ENCODE measurements around the gene NFILZ.
A peak's percentile ranks its signal among the peaks of the same experiment; 100 is the strongest.
"Not testable (repeated sequence)": the region's sequence is repeated elsewhere in the genome, so short reads cannot be mapped to it uniquely, and the experiment has no call there.

Gene NFILZ

GRCh38 chr19:8611877-8612806 is 18.3 kb upstream of the NFILZ start:
- DNase-seq (ENCODE audit: low read depth): peak; percentile 34

GRCh38 chr19:8612807-8613171 is 17.6 kb upstream of the NFILZ start:
- DNase-seq (ENCODE audit: low read depth): no peak

GRCh38 chr19:8614455-8614854 is 16.0 kb upstream of the NFILZ start:
- DNase-seq (ENCODE audit: low read depth): no peak

- peak; percentile 42 for DNase-seq (ENCODE audit: low read depth)
Observed at GRCh38 chr19:8615024-8615423, 15.4 kb upstream of the NFILZ start.

- peak; percentile 58 for DNase-seq (ENCODE audit: low read depth)
Observed at GRCh38 chr19:8615813-8616596, 14.4 kb upstream of the NFILZ start.

GRCh38 chr19:8616861-8617260 is 13.6 kb upstream of the NFILZ start:
- DNase-seq (ENCODE audit: low read depth): no peak

GRCh38 chr19:8617325-8617724 is 13.1 kb upstream of the NFILZ start:
- DNase-seq (ENCODE audit: low read depth): not testable (repeated sequence)

GRCh38 chr19:8617984-8618383 is 12.4 kb upstream of the NFILZ start:
- DNase-seq (ENCODE audit: low read depth): no peak

GRCh38 chr19:8618751-8619150 is 11.7 kb upstream of the NFILZ start:
- peak; percentile 25 for DNase-seq (ENCODE audit: low read depth)

GRCh38 chr19:8622886-8623285 is 7.5 kb upstream of the NFILZ start:
- DNase-seq (ENCODE audit: low read depth): not testable (repeated sequence)

GRCh38 chr19:8626842-8627241 is 3.6 kb upstream of the NFILZ start:
- DNase-seq (ENCODE audit: low read depth): no peak

GRCh38 chr19:8629184-8629583 is 1.2 kb upstream of the NFILZ start:
- no peak for DNase-seq (ENCODE audit: low read depth)

- no peak for DNase-seq (ENCODE audit: low read depth)
Observed at GRCh38 chr19:8630796-8631424, 477 bp downstream of the NFILZ start.

GRCh38 chr19:8631425-8631819 is 989 bp downstream of the NFILZ start:
- no peak for DNase-seq (ENCODE audit: low read depth)

GRCh38 chr19:8635422-8635821 is 5.0 kb downstream of the NFILZ start:
- DNase-seq (ENCODE audit: low read depth): peak; percentile 49

- DNase-seq (ENCODE audit: low read depth): not testable (repeated sequence)
Observed at GRCh38 chr19:8637070-8637469, 6.6 kb downstream of the NFILZ start.

- DNase-seq (ENCODE audit: low read depth): no peak
Observed at GRCh38 chr19:8638078-8638619, 7.7 kb downstream of the NFILZ start.

GRCh38 chr19:8639821-8640401 is 9.5 kb downstream of the NFILZ start:
- DNase-seq (ENCODE audit: low read depth): no peak

- no peak for DNase-seq (ENCODE audit: low read depth)
Observed at GRCh38 chr19:8640402-8641004, 10.1 kb downstream of the NFILZ start.

- DNase-seq (ENCODE audit: low read depth): no peak
Observed at GRCh38 chr19:8641221-8641907, 10.9 kb downstream of the NFILZ start.
